ENCODE measurements around the gene FAM89B. TPM values are rescaled to one million over a fixed set of nuclear protein-coding genes. Genes with fewer than 3 reads are reported as not detected.

The FAM89B gene
- total and polyA plus RNA-seq, 9 donors: 1.9 to 74.0 (median 50.8) TPM

GRCh38 chr11:65525546-65526480 lies 46.5 kb upstream of the FAM89B start:
- Histone ChIP-seq H3K4me1 (ENCODE audit: insufficient read depth) (peaks cover 26% of the 10 kb centered on the region), H3K27ac (peak overlapping the region; percentile 42 to 79), H3K9me3 (no peaks in the 10 kb centered on the region), H3K4me3 (peak overlapping the region; percentile 97), H3K27me3 (no peaks in the 10 kb centered on the region), H3K36me3 (no peaks in the 10 kb centered on the region)
- 37 to 40% (median 38%) methylated on average over 29 to 31 of the region's 31 CpGs for WGBS, 3 donors
- DNase-seq: peak in 3 of 5 donors; percentile 43 to 54 (median 50)
- TF ChIP-seq, protein P1, sequence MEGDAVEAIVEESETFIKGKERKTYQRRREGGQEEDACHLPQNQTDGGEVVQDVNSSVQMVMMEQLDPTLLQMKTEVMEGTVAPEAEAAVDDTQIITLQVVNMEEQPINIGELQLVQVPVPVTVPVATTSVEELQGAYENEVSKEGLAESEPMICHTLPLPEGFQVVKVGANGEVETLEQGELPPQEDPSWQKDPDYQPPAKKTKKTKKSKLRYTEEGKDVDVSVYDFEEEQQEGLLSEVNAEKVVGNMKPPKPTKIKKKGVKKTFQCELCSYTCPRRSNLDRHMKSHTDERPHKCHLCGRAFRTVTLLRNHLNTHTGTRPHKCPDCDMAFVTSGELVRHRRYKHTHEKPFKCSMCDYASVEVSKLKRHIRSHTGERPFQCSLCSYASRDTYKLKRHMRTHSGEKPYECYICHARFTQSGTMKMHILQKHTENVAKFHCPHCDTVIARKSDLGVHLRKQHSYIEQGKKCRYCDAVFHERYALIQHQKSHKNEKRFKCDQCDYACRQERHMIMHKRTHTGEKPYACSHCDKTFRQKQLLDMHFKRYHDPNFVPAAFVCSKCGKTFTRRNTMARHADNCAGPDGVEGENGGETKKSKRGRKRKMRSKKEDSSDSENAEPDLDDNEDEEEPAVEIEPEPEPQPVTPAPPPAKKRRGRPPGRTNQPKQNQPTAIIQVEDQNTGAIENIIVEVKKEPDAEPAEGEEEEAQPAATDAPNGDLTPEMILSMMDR (IDR thresholded peaks at IDR 0.05): no peak
- TF ChIP-seq POLR2A (IDR thresholded peaks at IDR 0.05): no peak
- intact Hi-C loops (cut with DNase I): no loop called here

GRCh38 chr11:65526744-65527143 lies 45.6 kb upstream of the FAM89B start:
- no peak overlapping the region for H3K27ac ChIP-seq
- H3K9me3 ChIP-seq: no peaks in the 10 kb centered on the region
- H3K36me3 ChIP-seq: no peaks in the 10 kb centered on the region
- 82 to 93% (median 88%) methylated on average over 8 of the region's 8 CpGs for WGBS, 3 donors
- TF ChIP-seq POLR2A (IDR thresholded peaks at IDR 0.05) (no peak), EP300 (IDR thresholded peaks at IDR 0.05) (no peak)
- TF ChIP-seq, protein P1 (IDR thresholded peaks at IDR 0.05): no peak
- peaks cover 26% of the 10 kb centered on the region for H3K4me1 ChIP-seq (ENCODE audit: insufficient read depth)
- no peak overlapping the region for H3K4me3 ChIP-seq
- intact Hi-C loops (cut with DNase I): no loop called here
- peak in 1 of 5 donors; percentile 49 for DNase-seq
- no peaks in the 10 kb centered on the region for H3K27me3 ChIP-seq

DNA sequence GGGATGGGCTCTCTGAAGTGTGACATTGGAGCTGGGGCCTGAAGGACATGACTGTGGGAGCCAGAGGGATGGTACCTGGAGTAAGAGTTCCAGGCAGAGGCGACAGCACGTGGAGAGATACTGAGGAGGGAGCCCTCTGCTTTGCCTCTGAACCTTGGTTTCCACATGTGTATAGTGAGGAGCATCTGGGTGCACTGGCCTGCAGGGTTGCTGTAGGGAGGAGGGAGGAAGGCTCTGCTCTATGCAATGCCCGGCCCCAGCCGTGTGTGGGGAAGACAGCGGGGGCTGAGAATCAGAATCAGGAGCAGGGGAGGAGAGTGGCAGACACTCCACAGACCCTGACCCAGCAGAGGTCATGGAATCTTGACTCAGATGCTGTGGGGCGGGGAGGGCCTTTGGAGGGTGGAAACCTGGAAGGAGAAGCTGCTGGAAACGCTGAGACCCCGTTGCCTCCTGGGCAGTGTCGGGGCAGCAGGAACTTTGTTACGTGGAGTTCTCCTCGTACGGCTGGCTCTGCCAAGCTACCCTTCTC lies 43.5 kb upstream of the FAM89B start:
- Histone ChIP-seq H3K9me3 (no peaks in the 10 kb centered on the region), H3K36me3 (no peaks in the 10 kb centered on the region), H3K4me3 (no peak overlapping the region), H3K27ac (peak overlapping the region; percentile 4 to 56), H3K4me1 (ENCODE audit: insufficient read depth) (peaks cover 26% of the 10 kb centered on the region), H3K27me3 (no peaks in the 10 kb centered on the region)
- no peak for TF ChIP-seq EP300 (IDR thresholded peaks at IDR 0.05)
- TF ChIP-seq, protein P1 (IDR thresholded peaks at IDR 0.05): no peak
- intact Hi-C loops (cut with DNase I): no loop called here
- peak; percentile 51 to 75 (median 61) for DNase-seq
- 16 to 26% (median 18%) methylated on average over 12 of the region's 12 CpGs for WGBS, 3 donors

GRCh38 chr11:65529475-65530156 lies 42.7 kb upstream of the FAM89B start:
- no peak for TF ChIP-seq EP300 (IDR thresholded peaks at IDR 0.05)
- Histone ChIP-seq H3K27ac (peak overlapping the region; percentile 4 to 56), H3K27me3 (no peaks in the 10 kb centered on the region), H3K36me3 (no peaks in the 10 kb centered on the region), H3K4me1 (ENCODE audit: insufficient read depth) (peaks cover 22% of the 10 kb centered on the region), H3K9me3 (no peaks in the 10 kb centered on the region), H3K4me3 (no peak overlapping the region)
- intact Hi-C loops (cut with DNase I): loop anchor here in 1 of 4 donors (5.0 kb wide), 1 partner anchor 43 kb away; the partner anchor contains the start of genes FAM89B and ZNRD2
- WGBS, 3 donors: 30 to 45% (median 34%) methylated on average over 10 of the region's 10 CpGs
- peak; percentile 68 to 84 (median 75) for DNase-seq

All from ovary (tissue), 9 donors.